GM23338 (cell line): ENCODE results near the gene UNKL. TPM values are rescaled to one million over a fixed set of nuclear protein-coding genes. Genes with fewer than 3 reads are reported as not detected.

Source experiments
- ATAC-seq: fragments of 200-7000 bp; cut with Tn5 transposase; 3 replicates; pipeline ENCODE4 v1.9.1; 2020
- DNase-seq: peaks from one replicate; pipeline ENCODE4 v3.0.0-alpha.2; 2015; ENCODE audit warnings: low spot score
- H2AFZ ChIP-seq: fragments of 200-600 bp; sonication (generic); 2 replicates; pipeline ENCODE4 v1.8.0; 2016; ENCODE audit warnings: antibody characterized with exemption, mild to moderate bottlenecking, moderate library complexity
- H3F3A ChIP-seq: fragments of 200-600 bp; sonication (generic); replicated peaks from 2 replicates; pipeline ENCODE4 v1.8.0; 2017; ENCODE audit warnings: antibody characterized with exemption, mixed run types, low read depth
- H3K27ac ChIP-seq: fragments of 200-600 bp; sonication (generic); 2 replicates; pipeline ENCODE4 v1.6.1; 2016; ENCODE audit warnings: low read depth
- H3K27me3 ChIP-seq: fragments of 200-600 bp; sonication (generic); 2 replicates; pipeline ENCODE4 v1.8.0; 2016; ENCODE audit warnings: mild to moderate bottlenecking, mixed run types, moderate library complexity; ENCODE audit not compliant: insufficient read depth
- H3K36me3 ChIP-seq: fragments of 200-600 bp; sonication (generic); 2 replicates; pipeline ENCODE4 v1.8.0; 2016; ENCODE audit warnings: mild to moderate bottlenecking; ENCODE audit not compliant: insufficient read depth
- H3K4me1 ChIP-seq: fragments of 200-600 bp; sonication (generic); 2 replicates; pipeline ENCODE4 v1.8.0; 2016; ENCODE audit warnings: mild to moderate bottlenecking, moderate library complexity; ENCODE audit not compliant: insufficient read depth
- H3K4me2 ChIP-seq: fragments of 200-600 bp; sonication (generic); 2 replicates; pipeline ENCODE4 v1.7.1; 2017; ENCODE audit warnings: mixed run types
- H3K4me3 ChIP-seq: fragments of 200-600 bp; sonication (generic); 2 replicates; pipeline ENCODE4 v1.6.1; 2016; ENCODE audit warnings: mixed run types
- H3K79me2 ChIP-seq: fragments of 200-600 bp; sonication (generic); replicated peaks from 2 replicates; pipeline ENCODE4 v1.8.0; 2017; ENCODE audit warnings: mild to moderate bottlenecking; ENCODE audit not compliant: insufficient read depth
- H3K9me2 ChIP-seq: fragments of 200-600 bp; sonication (generic); 2 replicates; pipeline ENCODE4 v1.8.0; 2017; ENCODE audit not compliant: insufficient read depth
- H4K20me1 ChIP-seq: fragments of 200-600 bp; sonication (generic); replicated peaks from 2 replicates; pipeline ENCODE4 v1.8.0; 2017; ENCODE audit warnings: mild to moderate bottlenecking; ENCODE audit not compliant: insufficient read depth
- H3K27ac Mint-ChIP-seq: 2 replicates; pipeline ENCODE4 v1.8.0; 2020; ENCODE audit warnings: inconsistent platforms, mild to moderate bottlenecking, moderate library complexity, mixed read lengths
- H3K27me3 Mint-ChIP-seq: 3 replicates; pipeline ENCODE4 v1.8.0; 2022; ENCODE audit warnings: low read depth, mild to moderate bottlenecking, moderate library complexity, mixed read lengths, inconsistent platforms; ENCODE audit not compliant: insufficient read depth, poor library complexity
- H3K36me3 Mint-ChIP-seq: 3 replicates; pipeline ENCODE4 v1.8.0; 2021; ENCODE audit warnings: low read depth, mild to moderate bottlenecking, inconsistent platforms, moderate library complexity, mixed read lengths
- H3K4me1 Mint-ChIP-seq: 3 replicates; pipeline ENCODE4 v1.8.0; 2020; ENCODE audit warnings: mild to moderate bottlenecking, inconsistent platforms, mixed read lengths
- H3K4me3 Mint-ChIP-seq: 3 replicates; pipeline ENCODE4 v1.8.0; 2021; ENCODE audit warnings: moderate library complexity, mild to moderate bottlenecking, inconsistent platforms, mixed read lengths
- H3K9me3 Mint-ChIP-seq: 3 replicates; pipeline ENCODE4 v1.8.0; 2020; ENCODE audit warnings: moderate library complexity, mild to moderate bottlenecking, inconsistent platforms, mixed read lengths
- CREB1 ChIP-seq: fragments of 250-450 bp; sonication (Bioruptor Pico); IDR thresholded peaks from 2 replicates; pipeline ENCODE4 v1.5.0; 2020; ENCODE audit warnings: low read depth, mild to moderate bottlenecking, moderate library complexity
- CTCF ChIP-seq, 2 experiments: fragments of 200-600 bp in 1 of 2; sonication (generic) in 1 of 2; conservative IDR thresholded peaks; 2 replicates each; pipeline versions ENCODE4 v1.5.1 to v1.6.1; 2016 to 2017; ENCODE audit warnings: antibody characterized with exemption in 2 of 2, low read depth in 2 of 2, mild to moderate bottlenecking in 2 of 2, moderate library complexity in 1 of 2
- EZH2 ChIP-seq: fragments of 200-600 bp; sonication (generic); IDR thresholded peaks from one replicate; pipeline ENCODE4 v1.8.0; 2017; ENCODE audit warnings: antibody characterized with exemption, mild to moderate bottlenecking, low read depth; ENCODE audit not compliant: unreplicated experiment
- NANOG ChIP-seq: IDR thresholded peaks from 2 replicates; pipeline ENCODE4 v1.6.1; 2016; ENCODE audit warnings: antibody characterized with exemption, borderline replicate concordance
- POLR2AphosphoS5 ChIP-seq: IDR thresholded peaks from 2 replicates; pipeline ENCODE4 v1.6.1; 2016; ENCODE audit warnings: antibody characterized with exemption, low read depth
- REST ChIP-seq: IDR thresholded peaks from one replicate; pipeline ENCODE4 v1.6.1; 2018; ENCODE audit warnings: antibody characterized with exemption; ENCODE audit not compliant: unreplicated experiment
- STAT1 ChIP-seq: IDR thresholded peaks from one replicate; pipeline ENCODE4 v1.6.1; 2016; ENCODE audit warnings: antibody characterized with exemption; ENCODE audit not compliant: unreplicated experiment
- polyA plus RNA-seq: library from polyadenylated mRNA; unstranded; fragments of >200 nt; fragmentation: Nextera tagmentation; extraction: Ambion mirVana; gene quantifications from 2 replicates; pipeline ENCODE4 v1.2.1, GENCODE V29; 2016
- total RNA-seq: library from RNA; depleted of rRNA; stranded (reverse); fragments of >200 nt; shearing (Covaris generic); gene quantifications from 2 replicates; pipeline ENCODE4 v1.2.3, GENCODE V29; 2014

The UNKL gene
- total and polyA plus RNA-seq, 2 experiments from 2014 or later = 16.7 to 28.7 TPM

- TF ChIP-seq REST (no peak), EZH2 (no peak), POLR2AphosphoS5 (no peak), NANOG (no peak), CREB1 (CRISPR knock-in tag) (no peak), CTCF (conservative IDR thresholded peaks at IDR 0.05; ENCODE audit: low read depth in 2 of 2) (no peak)
Observed at GRCh38 chr16:1459967-1460366, 45.5 kb upstream of the UNKL start (continued).

- no peak overlapping the region for H3K27ac ChIP-seq
- H3K9me2 ChIP-seq = no peaks in the 10 kb centered on the region
- H3K4me2 ChIP-seq = no peak overlapping the region
- Mint-ChIP-seq H3K4me1 (no peaks in the 10 kb centered on the region; the same call in 2 of the 3 replicates), H3K27me3 (no peaks in the 10 kb centered on the region), H3K36me3 (peaks cover 8% of the 10 kb centered on the region), H3K9me3 (no peaks in the 10 kb centered on the region), H3K4me3 (no peak overlapping the region), H3K27ac (no peak overlapping the region)
- peaks cover 4% of the 10 kb centered on the region for H4K20me1 ChIP-seq
- no peaks in the 10 kb centered on the region for H3K27me3 ChIP-seq
- no peak overlapping the region for H2AFZ ChIP-seq
- TF ChIP-seq STAT1 = no peak
- TF ChIP-seq EZH2 = no peak
- TF ChIP-seq NANOG = no peak
- TF ChIP-seq CTCF (conservative IDR thresholded peaks at IDR 0.05; ENCODE audit: low read depth in 2 of 2) = no peak
- TF ChIP-seq POLR2AphosphoS5 = no peak
- no peak overlapping the region for H3K4me3 ChIP-seq
- DNase-seq (no peak), ATAC-seq (no peak)
- H3F3A ChIP-seq = no peaks in the 10 kb centered on the region
- H3K79me2 ChIP-seq = no peaks in the 10 kb centered on the region; the same call in 1 of the 2 replicates
- H3K36me3 ChIP-seq = no peaks in the 10 kb centered on the region
- H3K4me1 ChIP-seq = no peaks in the 10 kb centered on the region
Observed at GRCh38 chr16:1458977-1459341, 44.5 kb upstream of the UNKL start.
